HepG2 (cell line): ENCODE results near the gene B4GALT5. TPM values are rescaled to one million over a fixed set of nuclear protein-coding genes. Genes with fewer than 3 reads are reported as not detected.

Experiments
- ARID2 ChIP-seq: sonication (generic); formaldehyde crosslinking; IDR thresholded peaks from 2 replicates; pipeline ENCODE4 v1.8.1; 2022; ENCODE audit warnings: mild to moderate bottlenecking, missing genetic modification reagents, borderline replicate concordance
- CBX5 ChIP-seq: sonication (generic); formaldehyde crosslinking; IDR thresholded peaks from 2 replicates; pipeline ENCODE4 v1.4.0; 2020; ENCODE audit warnings: missing genetic modification reagents, borderline replicate concordance
- CC2D1A ChIP-seq: sonication (generic); formaldehyde crosslinking; IDR thresholded peaks from 2 replicates; pipeline ENCODE4 v1.8.1; 2023; ENCODE audit warnings: mild to moderate bottlenecking, missing genetic modification reagents
- CHD2 ChIP-seq: IDR thresholded peaks from 2 replicates; pipeline ENCODE4 v1.6.1; 2011; ENCODE audit warnings: low read depth, low read length, improper control_type of control experiment
- EED ChIP-seq: sonication (generic); formaldehyde crosslinking; IDR thresholded peaks from 2 replicates; pipeline ENCODE4 v1.5.0; 2020; ENCODE audit warnings: mild to moderate bottlenecking, missing genetic modification reagents
- FOSL1 ChIP-seq: sonication (generic); formaldehyde crosslinking; IDR thresholded peaks from 2 replicates; pipeline ENCODE4 v1.9.0; 2021; ENCODE audit warnings: missing genetic modification reagents, borderline replicate concordance
- MEF2D ChIP-seq: sonication (generic); formaldehyde crosslinking; IDR thresholded peaks from 2 replicates; pipeline ENCODE4 v1.5.1; 2020; ENCODE audit warnings: mild to moderate bottlenecking, missing genetic modification reagents
- NCOA2 ChIP-seq: sonication (generic); formaldehyde crosslinking; IDR thresholded peaks from 2 replicates; pipeline ENCODE4 v1.8.0; 2022; ENCODE audit warnings: inconsistent platforms
- NFKBIZ ChIP-seq: IDR thresholded peaks from 2 replicates; pipeline ENCODE4 v1.6.1; 2018; ENCODE audit warnings: missing genetic modification reagents, missing compliant biosample characterization
- RBFOX2 ChIP-seq: fragments of 200-400 bp; formaldehyde crosslinking; IDR thresholded peaks from 2 replicates; pipeline ENCODE4 v1.6.1; 2017; ENCODE audit warnings: low read depth, mild to moderate bottlenecking, low read length
- RELA ChIP-seq: sonication (generic); formaldehyde crosslinking; IDR thresholded peaks from 2 replicates; pipeline ENCODE4 v1.4.0; 2020; ENCODE audit warnings: missing genetic modification reagents
- RFX1 ChIP-seq: fragments of 450-650 bp; IDR thresholded peaks from 2 replicates; pipeline ENCODE4 v1.6.1; 2017
- SETDB1 ChIP-seq: sonication (generic); formaldehyde crosslinking; IDR thresholded peaks from 2 replicates; pipeline ENCODE4 v1.5.1; 2020; ENCODE audit warnings: missing genetic modification reagents, mild to moderate bottlenecking, borderline replicate concordance
- TBL1XR1 ChIP-seq: fragments of 150-350 bp; IDR thresholded peaks from 2 replicates; pipeline ENCODE4 v1.6.1; 2014; ENCODE audit warnings: borderline replicate concordance, low read length; ENCODE audit not compliant: partially characterized antibody
- TBP ChIP-seq: sonication (generic); formaldehyde crosslinking; IDR thresholded peaks from 2 replicates; pipeline ENCODE4 v1.5.0; 2020; ENCODE audit warnings: missing genetic modification reagents
- YEATS4 ChIP-seq: sonication (generic); formaldehyde crosslinking; IDR thresholded peaks from 2 replicates; pipeline ENCODE4 v1.4.0; 2020; ENCODE audit warnings: missing genetic modification reagents, borderline replicate concordance
- ZBTB7A ChIP-seq: sonication (generic); formaldehyde crosslinking; IDR thresholded peaks from 2 replicates; pipeline ENCODE4 v1.8.0; 2022; ENCODE audit warnings: mild to moderate bottlenecking, missing genetic modification reagents
- ZFYVE20 ChIP-seq: sonication (generic); formaldehyde crosslinking; IDR thresholded peaks from 2 replicates; pipeline ENCODE4 v1.8.0; 2023; ENCODE audit warnings: low read depth, mild to moderate bottlenecking, moderate library complexity, missing genetic modification reagents, borderline replicate concordance
- ZKSCAN1 ChIP-seq: fragments of 150-350 bp; IDR thresholded peaks from 2 replicates; pipeline ENCODE4 v1.6.1; 2014; ENCODE audit warnings: low read length
- ZNF12 ChIP-seq: sonication (generic); formaldehyde crosslinking; IDR thresholded peaks from 2 replicates; pipeline ENCODE4 v1.5.0; 2020; ENCODE audit warnings: missing genetic modification reagents
- ZNF138 ChIP-seq: sonication (generic); formaldehyde crosslinking; IDR thresholded peaks from 2 replicates; pipeline ENCODE4 v1.5.0; 2020; ENCODE audit warnings: mild to moderate bottlenecking, low read depth, missing genetic modification reagents
- ZNF510 ChIP-seq: sonication (generic); formaldehyde crosslinking; IDR thresholded peaks from 2 replicates; pipeline ENCODE4 v1.4.0; 2020; ENCODE audit warnings: low read depth, mild to moderate bottlenecking, missing genetic modification reagents
- polyA plus RNA-seq, 8 experiments: library from polyadenylated mRNA; depleted of rRNA in 3 of 8; stranded (reverse) in 7 of 8; unstranded in 1 of 8; fragments of >200 nt; fragmentation: Illumina TruSeq in 4 of 8; extraction: Trizol in 4 of 8; gene quantifications; 2 replicates each; pipeline versions ENCODE4 v1.2.1 to v1.2.3, GENCODE V29; 2011 to 2016; ENCODE audit warnings: low read depth in 4 of 8, missing spikeins in 1 of 8, mixed read lengths in 1 of 8; ENCODE audit not compliant: insufficient read depth in 1 of 8
- total RNA-seq, 5 experiments: library from RNA; depleted of rRNA; stranded (reverse); fragments of >200 nt; fragmentation: Illumina TruSeq; extraction: Trizol; gene quantifications; 2 replicates each; pipeline ENCODE4 v1.2.3, GENCODE V29; 2016; ENCODE audit warnings: low read depth in 1 of 5
- TF ChIP-seq, protein P1 (sequence below): sonication (generic); formaldehyde crosslinking; IDR thresholded peaks from 2 replicates; pipeline ENCODE4 v1.9.0; 2021; ENCODE audit warnings: missing genetic modification reagents, borderline replicate concordance
- TF ChIP-seq, protein P2 (sequence below): sonication (generic); formaldehyde crosslinking; IDR thresholded peaks from 2 replicates; pipeline ENCODE4 v1.5.1; 2020; ENCODE audit warnings: missing genetic modification reagents, mild to moderate bottlenecking, borderline replicate concordance
- TF ChIP-seq, protein P3 (sequence below): sonication (generic); formaldehyde crosslinking; IDR thresholded peaks from 2 replicates; pipeline ENCODE4 v1.4.0; 2020; ENCODE audit warnings: missing genetic modification reagents, borderline replicate concordance

The B4GALT5 gene
- total and polyA plus RNA-seq, 2 of the 13 experiments (the other 11 are each of a cell fraction or from before 2014, with no cell fraction given) = 27.3 to 30.9 TPM

DNA sequence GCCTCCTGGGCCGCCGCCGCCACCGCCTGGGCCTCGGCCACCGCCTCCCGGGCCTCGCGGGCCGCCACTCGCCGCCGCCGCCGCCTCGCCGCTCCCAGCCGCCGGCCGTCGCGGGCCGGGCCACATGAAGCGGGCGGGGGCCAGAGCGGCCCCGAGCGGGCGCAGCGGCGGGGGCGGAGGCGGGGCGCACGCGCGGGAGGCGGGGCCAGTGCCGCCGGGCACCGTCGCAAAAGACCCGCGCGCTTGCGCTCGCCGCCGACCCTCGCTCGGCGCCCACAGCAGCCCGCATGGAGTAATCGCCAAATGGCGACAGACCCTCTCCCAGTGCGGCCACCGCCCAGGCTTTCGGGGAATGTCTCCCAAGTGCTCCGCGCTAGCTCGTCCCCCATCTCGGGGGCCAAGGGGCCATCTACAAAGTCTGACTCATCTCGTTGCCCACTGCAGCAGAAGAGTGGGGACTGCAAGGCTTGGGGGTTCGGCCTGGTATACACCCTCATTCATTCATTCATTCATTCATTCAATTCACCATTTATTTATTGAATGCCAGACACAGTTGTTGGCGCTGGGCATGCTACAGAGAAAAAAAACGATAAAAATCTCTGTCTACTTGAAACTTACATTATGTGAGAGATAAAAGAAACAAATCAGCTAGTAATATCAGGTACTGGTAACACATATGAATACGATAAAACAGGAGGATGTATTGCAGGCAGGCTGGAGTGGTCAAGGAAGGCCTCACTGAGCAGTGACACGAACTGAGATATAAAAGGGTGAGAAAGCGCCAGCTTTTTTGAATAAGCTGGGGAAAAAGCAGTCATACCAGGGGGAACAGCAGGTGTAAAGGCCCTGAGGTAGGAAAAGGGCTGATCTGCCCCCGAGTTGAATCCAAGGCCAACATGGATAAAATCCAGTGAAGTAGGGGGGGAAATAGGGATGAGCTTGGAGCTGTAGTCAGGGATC is at the start of gene B4GALT5 (continued):
- TF ChIP-seq RBFOX2 = no peak; the same call in 1 of the 2 replicates
- TF ChIP-seq, protein P1, sequence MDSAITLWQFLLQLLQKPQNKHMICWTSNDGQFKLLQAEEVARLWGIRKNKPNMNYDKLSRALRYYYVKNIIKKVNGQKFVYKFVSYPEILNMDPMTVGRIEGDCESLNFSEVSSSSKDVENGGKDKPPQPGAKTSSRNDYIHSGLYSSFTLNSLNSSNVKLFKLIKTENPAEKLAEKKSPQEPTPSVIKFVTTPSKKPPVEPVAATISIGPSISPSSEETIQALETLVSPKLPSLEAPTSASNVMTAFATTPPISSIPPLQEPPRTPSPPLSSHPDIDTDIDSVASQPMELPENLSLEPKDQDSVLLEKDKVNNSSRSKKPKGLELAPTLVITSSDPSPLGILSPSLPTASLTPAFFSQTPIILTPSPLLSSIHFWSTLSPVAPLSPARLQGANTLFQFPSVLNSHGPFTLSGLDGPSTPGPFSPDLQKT (CRISPR knock-in tag) = no peak
- TF ChIP-seq ZBTB7A (CRISPR knock-in tag) = peak; percentile 67; the same call in 1 of the 2 replicates
- no peak; the same call in 1 of the 2 replicates for TF ChIP-seq MEF2D (CRISPR knock-in tag)
- no peak; the same call in 1 of the 2 replicates for TF ChIP-seq ZFYVE20
- TF ChIP-seq ZNF510 (CRISPR knock-in tag) = no peak
- TF ChIP-seq CC2D1A (CRISPR knock-in tag) = 0 out of 2 replicates have a peak, but pooled peaks have one; percentile 60
- 0 out of 2 replicates have a peak, but pooled peaks have one; percentile 50 for TF ChIP-seq ZNF138 (CRISPR knock-in tag)
- TF ChIP-seq ZKSCAN1 = no peak
- no peak for TF ChIP-seq TBL1XR1
- 0 out of 2 replicates have a peak, but pooled peaks have one; percentile 32 for TF ChIP-seq ZNF12
- TF ChIP-seq YEATS4 (CRISPR knock-in tag) = peak; percentile 77; the same call in 1 of the 2 replicates
- no peak for TF ChIP-seq CHD2
- TF ChIP-seq NCOA2 (CRISPR knock-in tag) = 0 out of 2 replicates have a peak, but pooled peaks have one; percentile 30
- TF ChIP-seq, protein P2, sequence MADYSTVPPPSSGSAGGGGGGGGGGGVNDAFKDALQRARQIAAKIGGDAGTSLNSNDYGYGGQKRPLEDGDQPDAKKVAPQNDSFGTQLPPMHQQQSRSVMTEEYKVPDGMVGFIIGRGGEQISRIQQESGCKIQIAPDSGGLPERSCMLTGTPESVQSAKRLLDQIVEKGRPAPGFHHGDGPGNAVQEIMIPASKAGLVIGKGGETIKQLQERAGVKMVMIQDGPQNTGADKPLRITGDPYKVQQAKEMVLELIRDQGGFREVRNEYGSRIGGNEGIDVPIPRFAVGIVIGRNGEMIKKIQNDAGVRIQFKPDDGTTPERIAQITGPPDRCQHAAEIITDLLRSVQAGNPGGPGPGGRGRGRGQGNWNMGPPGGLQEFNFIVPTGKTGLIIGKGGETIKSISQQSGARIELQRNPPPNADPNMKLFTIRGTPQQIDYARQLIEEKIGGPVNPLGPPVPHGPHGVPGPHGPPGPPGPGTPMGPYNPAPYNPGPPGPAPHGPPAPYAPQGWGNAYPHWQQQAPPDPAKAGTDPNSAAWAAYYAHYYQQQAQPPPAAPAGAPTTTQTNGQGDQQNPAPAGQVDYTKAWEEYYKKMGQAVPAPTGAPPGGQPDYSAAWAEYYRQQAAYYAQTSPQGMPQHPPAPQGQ (CRISPR knock-in tag) = no peak
- peak; percentile 30; the same call in 1 of the 2 replicates for TF ChIP-seq NFKBIZ (CRISPR knock-in tag)
- TF ChIP-seq SETDB1 (CRISPR knock-in tag) = no peak
- no peak for TF ChIP-seq RFX1
- no peak for TF ChIP-seq RELA (CRISPR knock-in tag)
- peak; percentile 68 for TF ChIP-seq CBX5
- peak; percentile 66 for TF ChIP-seq FOSL1 (CRISPR knock-in tag)
- TF ChIP-seq EED (CRISPR knock-in tag) = no peak
- no peak for TF ChIP-seq TBP (CRISPR knock-in tag)
- 0 out of 2 replicates have a peak, but pooled peaks have one; percentile 52 for TF ChIP-seq ARID2
- TF ChIP-seq, protein P3, sequence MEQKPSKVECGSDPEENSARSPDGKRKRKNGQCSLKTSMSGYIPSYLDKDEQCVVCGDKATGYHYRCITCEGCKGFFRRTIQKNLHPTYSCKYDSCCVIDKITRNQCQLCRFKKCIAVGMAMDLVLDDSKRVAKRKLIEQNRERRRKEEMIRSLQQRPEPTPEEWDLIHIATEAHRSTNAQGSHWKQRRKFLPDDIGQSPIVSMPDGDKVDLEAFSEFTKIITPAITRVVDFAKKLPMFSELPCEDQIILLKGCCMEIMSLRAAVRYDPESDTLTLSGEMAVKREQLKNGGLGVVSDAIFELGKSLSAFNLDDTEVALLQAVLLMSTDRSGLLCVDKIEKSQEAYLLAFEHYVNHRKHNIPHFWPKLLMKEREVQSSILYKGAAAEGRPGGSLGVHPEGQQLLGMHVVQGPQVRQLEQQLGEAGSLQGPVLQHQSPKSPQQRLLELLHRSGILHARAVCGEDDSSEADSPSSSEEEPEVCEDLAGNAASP = peak; percentile 42; the same call in 1 of the 2 replicates
